Endothelial cell of hepatic sinusoid (primary cell): ENCODE measurements around the gene PCDHGA8.
"Not testable (repeated sequence)": the region's sequence is repeated elsewhere in the genome, so short reads cannot be mapped to it uniquely, and the experiment has no call there.

Experiments used
- in situ Hi-C: cut with HindIII; loops from 2 replicates; pipeline ENCODE4 v1.10.0; 2017; ENCODE audit warnings: low sequenced_read_pairs

PCDHGA8 gene

GRCh38 chr5:141369994-141370848 is 22.2 kb upstream of the PCDHGA8 start, which contains the start of gene PCDHGB3:
Gene PCDHGB3 (plus strand): TSS chr5:141370242. CDS start chr5:141370395, 153 bp downstream.
- in situ Hi-C loops = no loop called here

GRCh38 chr5:141371572-141372475 is 20.6 kb upstream of the PCDHGA8 start:
- in situ Hi-C loops = no loop called here

DNA sequence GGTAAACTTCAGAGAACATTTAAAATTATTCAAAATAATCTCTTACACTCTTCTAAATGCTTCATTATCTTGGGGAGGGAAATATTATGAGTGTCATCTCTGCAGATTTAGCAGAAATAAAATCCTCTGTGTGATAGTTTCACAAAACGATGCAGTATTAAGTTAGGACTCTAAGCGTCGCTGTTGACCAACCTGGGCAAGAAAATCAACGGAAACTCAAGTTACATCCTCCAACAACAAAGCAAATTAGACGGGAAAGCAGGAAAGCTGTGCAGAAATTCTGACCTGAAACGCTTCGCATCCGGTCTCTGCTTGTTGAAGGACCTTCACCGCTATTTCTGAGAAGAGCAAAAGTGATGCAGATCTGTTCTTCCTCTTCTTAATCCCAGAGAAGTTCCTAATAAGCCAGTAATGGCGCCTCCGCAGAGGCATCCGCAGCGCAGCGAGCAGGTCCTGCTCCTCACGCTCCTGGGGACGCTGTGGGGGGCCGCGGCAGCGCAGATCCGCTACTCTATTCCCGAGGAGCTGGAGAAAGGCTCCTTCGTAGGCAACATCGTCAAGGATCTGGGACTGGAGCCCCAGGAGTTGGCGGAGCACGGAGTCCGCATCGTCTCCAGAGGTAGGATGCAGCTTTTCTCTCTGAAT is 18.6 kb upstream of the PCDHGA8 start, which contains the start of gene PCDHGA6:
Gene PCDHGA6, plus strand, starts transcription at position 219 of the 645 bp plus-strand sequence. Its CDS starts 193 bp downstream, at position 412.
- in situ Hi-C loops = no loop called here

- in situ Hi-C loops = no loop called here
These were observed 17.8 kb upstream of the PCDHGA8 start for GRCh38 chr5:141374627-141375026.

DNA sequence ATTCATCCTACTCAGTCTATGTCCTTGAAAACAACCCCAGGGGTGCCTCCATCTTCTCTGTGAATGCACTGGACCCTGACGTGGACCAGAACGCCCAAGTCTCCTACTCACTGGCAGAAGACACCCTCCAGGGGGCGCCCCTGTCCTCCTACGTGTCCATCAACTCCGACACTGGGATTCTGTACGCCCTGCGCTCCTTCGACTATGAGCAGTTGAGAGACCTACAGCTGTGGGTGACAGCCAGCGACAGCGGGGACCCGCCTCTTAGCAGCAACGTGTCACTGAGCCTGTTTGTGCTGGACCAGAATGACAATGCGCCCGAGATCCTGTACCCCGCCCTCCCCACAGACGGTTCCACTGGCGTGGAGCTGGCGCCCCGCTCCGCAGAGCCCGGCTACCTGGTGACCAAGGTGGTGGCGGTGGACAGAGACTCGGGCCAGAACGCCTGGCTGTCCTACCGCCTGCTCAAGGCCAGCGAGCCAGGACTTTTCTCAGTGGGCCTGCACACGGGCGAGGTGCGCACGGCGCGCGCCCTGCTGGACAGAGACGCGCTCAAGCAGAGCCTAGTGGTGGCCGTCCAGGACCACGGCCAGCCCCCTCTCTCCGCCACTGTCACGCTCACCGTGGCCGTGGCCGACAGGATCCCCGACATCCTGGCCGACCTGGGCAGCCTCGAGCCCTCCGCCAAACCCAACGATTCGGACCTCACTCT is 16.8 kb upstream of the PCDHGA8 start:
- in situ Hi-C loops = not testable (repeated sequence)

DNA sequence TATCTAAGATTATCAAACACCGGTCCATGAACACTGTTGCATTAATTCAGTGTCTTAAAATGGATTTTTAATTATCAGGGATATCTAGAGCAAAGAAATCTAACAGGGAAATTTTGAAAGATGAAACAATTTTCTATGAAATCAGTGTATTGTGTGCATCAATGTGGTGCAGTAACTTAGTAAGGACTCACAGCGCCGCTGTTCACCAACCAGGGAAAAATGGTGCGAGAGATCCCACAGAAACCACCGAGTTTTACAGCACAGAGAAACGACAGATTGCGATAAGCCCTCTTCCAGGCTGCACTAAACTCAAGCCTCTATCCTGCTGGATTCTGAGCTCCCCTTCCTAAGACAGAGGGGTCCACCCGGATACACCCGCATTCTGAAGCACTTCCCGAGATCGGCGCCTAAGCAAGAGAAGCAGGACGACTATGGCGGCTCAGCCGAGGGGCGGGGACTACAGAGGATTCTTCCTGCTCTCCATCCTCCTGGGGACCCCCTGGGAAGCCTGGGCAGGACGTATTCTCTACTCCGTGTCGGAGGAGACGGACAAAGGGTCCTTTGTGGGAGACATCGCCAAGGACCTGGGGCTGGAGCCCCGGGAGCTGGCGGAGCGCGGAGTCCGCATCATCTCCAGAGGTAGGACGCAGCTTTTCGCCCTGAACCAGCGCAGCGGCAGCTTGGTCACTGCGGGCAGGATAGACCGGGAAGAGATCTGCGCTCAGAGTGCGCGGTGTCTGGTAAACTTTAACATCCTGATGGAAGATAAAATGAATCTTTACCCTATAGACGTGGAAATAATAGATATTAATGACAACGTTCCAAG is 9.8 kb upstream of the PCDHGA8 start, which contains the start of gene PCDHGA7:
Gene PCDHGA7, plus strand, starts transcription at position 274 of the 826 bp plus-strand sequence. Its CDS starts 158 bp downstream, at position 432.
- in situ Hi-C loops = no loop called here

DNA sequence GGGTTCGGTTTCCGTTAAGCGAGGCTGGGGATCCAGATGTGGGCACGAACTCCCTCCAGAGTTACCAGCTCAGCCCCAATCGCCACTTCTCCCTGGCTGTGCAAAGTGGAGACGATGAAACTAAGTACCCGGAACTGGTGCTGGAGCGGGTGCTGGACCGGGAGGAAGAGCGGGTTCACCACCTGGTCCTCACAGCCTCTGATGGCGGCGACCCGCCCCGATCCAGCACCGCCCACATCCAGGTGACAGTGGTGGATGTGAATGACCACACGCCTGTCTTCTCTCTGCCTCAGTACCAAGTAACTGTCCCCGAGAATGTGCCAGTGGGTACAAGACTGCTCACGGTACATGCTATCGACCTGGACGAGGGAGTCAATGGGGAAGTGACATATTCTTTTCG is 9.1 kb upstream of the PCDHGA8 start:
- in situ Hi-C loops = no loop called here

DNA sequence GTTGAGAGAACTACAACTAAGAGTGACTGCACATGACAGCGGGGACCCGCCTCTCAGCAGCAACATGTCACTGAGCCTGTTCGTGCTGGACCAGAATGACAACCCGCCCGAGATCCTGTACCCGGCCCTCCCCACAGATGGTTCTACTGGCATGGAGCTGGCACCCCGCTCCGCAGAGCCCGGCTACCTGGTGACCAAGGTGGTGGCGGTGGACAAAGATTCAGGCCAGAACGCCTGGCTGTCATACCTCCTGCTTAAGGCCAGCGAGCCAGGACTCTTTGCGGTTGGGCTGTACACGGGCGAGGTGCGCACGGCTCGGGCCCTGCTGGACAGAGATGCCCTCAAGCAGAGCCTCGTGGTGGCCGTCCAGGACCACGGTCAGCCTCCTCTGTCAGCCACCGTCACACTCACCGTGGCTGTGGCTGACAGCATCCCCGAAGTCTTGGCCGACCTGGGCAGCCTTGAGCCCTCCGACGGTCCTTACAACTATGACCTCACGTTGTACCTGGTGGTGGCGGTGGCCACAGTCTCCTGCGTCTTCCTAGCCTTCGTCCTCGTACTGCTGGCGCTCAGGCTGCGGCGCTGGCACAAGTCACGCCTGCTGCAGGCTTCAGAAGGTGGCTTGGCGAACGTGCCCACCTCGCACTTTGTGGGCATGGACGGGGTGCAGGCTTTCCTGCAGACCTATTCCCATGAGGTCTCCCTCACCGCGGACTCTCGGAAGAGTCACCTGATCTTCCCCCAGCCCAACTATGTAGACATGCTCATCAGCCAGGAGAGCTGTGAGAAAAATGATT is 7.8 kb upstream of the PCDHGA8 start:
- in situ Hi-C loops = no loop called here

DNA sequence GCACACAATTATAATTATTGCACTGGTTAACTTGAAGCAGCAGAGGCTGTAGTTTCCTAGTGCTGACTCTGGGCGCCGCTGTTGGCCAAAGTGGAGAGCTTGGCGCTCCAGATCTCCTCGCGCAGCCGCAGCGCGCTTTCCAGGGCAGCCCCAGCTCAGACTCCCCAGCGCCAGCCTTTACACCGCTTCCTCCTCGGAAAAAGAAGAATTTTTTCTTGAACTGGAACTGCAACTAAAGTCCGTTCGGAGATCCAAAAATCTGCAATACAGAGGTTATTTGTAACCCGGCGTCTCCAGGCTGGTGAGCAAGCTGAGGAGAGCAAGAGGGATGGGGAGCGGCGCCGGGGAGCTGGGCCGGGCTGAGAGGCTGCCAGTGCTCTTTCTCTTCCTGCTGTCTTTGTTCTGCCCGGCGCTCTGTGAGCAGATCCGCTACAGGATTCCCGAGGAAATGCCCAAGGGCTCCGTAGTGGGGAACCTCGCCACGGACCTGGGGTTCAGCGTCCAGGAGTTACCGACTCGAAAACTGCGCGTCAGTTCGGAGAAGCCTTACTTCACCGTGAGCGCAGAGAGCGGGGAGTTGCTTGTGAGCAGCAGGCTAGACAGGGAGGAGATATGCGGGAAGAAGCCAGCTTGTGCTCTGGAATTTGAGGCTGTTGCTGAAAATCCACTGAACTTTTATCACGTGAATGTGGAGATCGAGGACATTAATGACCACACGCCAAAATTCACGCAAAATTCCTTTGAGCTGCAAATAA is 4.7 kb upstream of the PCDHGA8 start, which contains the start of gene PCDHGB4:
Gene PCDHGB4, plus strand, starts transcription at position 142 of the 755 bp plus-strand sequence. Its CDS starts 187 bp downstream, at position 329.
- in situ Hi-C loops = not testable (repeated sequence)

DNA sequence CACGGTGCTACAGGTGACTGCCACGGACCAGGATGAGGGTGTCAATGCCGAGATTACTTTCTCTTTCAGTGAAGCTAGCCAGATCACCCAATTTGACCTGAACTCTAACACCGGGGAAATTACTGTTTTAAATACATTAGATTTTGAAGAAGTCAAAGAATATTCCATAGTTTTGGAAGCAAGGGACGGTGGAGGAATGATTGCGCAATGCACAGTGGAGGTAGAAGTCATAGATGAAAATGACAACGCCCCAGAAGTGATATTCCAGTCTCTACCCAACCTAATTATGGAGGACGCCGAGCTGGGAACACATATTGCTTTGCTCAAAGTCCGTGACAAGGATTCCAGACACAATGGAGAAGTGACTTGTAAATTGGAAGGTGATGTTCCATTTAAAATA is 3.8 kb upstream of the PCDHGA8 start:
- in situ Hi-C loops = no loop called here

DNA sequence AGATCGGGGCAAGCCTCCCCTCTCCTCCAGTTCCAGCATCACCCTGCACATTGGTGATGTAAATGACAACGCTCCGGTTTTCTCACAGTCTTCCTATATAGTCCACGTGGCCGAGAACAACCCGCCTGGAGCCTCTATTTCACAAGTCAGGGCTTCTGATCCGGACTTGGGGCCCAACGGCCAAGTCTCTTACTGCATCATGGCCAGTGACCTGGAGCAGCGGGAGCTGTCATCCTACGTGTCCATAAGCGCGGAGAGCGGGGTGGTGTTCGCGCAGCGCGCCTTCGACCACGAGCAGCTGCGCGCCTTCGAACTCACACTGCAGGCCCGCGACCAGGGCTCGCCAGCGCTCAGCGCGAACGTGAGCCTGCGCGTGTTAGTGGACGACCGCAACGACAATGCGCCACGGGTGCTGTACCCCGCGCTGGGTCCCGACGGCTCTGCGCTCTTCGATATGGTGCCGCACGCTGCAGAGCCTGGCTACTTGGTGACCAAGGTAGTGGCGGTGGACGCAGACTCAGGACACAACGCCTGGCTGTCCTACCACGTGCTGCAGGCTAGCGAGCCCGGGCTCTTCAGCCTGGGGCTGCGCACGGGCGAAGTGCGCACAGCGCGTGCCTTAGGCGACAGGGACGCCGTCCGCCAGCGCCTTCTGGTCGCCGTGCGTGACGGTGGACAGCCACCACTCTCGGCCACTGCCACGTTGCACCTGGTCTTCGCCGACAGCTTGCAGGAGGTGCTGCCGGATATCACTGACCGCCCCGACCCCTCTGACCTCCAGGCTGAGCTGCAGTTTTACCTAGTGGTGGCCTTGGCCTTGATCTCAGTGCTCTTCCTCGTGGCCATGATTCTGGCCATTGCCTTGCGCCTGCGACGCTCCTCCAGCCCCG is 3.0 kb upstream of the PCDHGA8 start:
- in situ Hi-C loops = loop anchor here (5.0 kb wide), 1 partner anchor 62 kb away; no protein-coding TSS in a partner anchor

- in situ Hi-C loops = loop anchor here (5.0 kb wide), 1 partner anchor 66 kb away; no protein-coding TSS in a partner anchor
These were observed 834 bp downstream of the PCDHGA8 start for GRCh38 chr5:141393267-141393666.

DNA sequence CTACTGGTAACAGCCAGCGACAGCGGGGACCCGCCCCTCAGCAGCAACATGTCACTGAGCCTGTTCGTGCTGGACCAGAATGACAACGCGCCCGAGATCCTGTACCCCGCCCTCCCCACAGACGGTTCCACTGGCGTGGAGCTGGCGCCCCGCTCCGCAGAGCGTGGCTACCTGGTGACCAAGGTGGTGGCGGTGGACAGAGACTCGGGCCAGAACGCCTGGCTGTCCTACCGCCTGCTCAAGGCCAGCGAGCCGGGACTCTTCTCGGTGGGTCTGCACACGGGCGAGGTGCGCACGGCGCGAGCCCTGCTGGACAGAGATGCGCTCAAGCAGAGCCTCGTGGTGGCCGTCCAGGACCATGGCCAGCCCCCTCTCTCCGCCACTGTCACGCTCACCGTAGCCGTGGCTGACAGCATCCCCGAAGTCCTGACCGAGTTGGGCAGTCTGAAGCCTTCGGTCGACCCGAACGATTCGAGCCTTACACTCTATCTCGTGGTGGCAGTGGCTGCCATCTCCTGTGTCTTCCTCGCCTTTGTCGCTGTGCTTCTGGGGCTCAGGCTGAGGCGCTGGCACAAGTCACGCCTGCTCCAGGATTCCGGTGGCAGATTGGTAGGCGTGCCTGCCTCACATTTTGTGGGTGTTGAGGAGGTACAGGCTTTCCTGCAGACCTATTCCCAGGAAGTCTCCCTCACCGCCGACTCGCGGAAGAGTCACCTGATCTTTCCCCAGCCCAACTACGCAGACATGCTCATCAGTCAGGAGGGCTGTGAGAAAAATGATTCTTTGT is 2.2 kb downstream of the PCDHGA8 start:
- in situ Hi-C loops = loop anchor here (5.0 kb wide), 1 partner anchor 67 kb away; no protein-coding TSS in a partner anchor

DNA sequence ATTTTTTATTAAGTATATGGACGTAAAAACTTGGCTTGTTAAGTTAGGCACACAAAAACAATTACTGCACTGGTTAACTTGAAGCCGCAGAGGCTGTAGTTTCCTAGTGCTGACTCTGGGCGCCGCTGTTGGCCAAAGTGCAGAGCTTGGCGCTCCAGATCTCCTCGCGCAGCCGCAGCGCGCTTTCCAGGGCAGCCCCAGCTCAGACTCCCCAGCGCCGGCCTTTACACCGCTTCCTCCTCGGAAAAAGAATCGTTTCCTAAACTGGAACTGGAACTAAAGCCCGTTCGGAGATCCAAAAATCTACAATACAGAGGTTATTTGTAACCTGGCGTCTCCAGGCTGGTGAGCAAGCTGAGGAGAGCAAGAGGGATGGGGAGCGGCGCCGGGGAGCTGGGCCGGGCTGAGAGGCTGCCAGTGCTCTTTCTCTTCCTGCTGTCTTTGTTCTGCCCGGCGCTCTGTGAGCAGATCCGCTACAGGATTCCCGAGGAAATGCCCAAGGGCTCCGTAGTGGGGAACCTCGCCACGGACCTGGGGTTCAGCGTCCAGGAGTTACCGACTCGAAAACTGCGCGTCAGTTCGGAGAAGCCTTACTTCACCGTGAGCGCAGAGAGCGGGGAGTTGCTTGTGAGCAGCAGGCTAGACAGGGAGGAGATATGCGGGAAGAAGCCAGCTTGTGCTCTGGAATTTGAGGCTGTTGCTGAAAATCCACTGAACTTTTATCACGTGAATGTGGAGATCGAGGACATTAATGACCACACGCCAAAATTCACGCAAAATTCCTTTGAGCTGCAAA is 5.5 kb downstream of the PCDHGA8 start, which contains the start of gene PCDHGB5:
Gene PCDHGB5, plus strand, starts transcription at position 192 of the 796 bp plus-strand sequence. Its CDS starts 181 bp downstream, at position 373.
- in situ Hi-C loops = not testable (repeated sequence)

GRCh38 chr5:141398608-141399007 is 6.2 kb downstream of the PCDHGA8 start:
- in situ Hi-C loops = no loop called here
